ACC112 (cell line): ENCODE results near the gene GRB10.
"Not testable (repeated sequence)": the region's sequence is repeated elsewhere in the genome, so short reads cannot be mapped to it uniquely, and the experiment has no call there.

ENCODE experiments used
- H2AFZ ChIP-seq: fragments of 200-600 bp; sonication (generic); one replicate; pipeline ENCODE4 v1.6.0; 2017; ENCODE audit warnings: antibody characterized with exemption, low read length; ENCODE audit not compliant: unreplicated experiment
- H3K27ac ChIP-seq: fragments of 200-600 bp; sonication (generic); 2 replicates; pipeline ENCODE4 v1.5.1; 2014; ENCODE audit warnings: low read depth, mild to moderate bottlenecking, antibody characterized with exemption, low read length, moderate library complexity
- H3K27me3 ChIP-seq: fragments of 200-600 bp; sonication (generic); 2 replicates; pipeline ENCODE4 v1.6.1; 2014; ENCODE audit warnings: mild to moderate bottlenecking, antibody characterized with exemption, low read length, moderate library complexity, mixed read lengths; ENCODE audit not compliant: insufficient read depth
- H3K36me3 ChIP-seq: fragments of 200-600 bp; sonication (generic); 2 replicates; pipeline ENCODE4 v1.6.1; 2016; ENCODE audit warnings: mild to moderate bottlenecking, antibody characterized with exemption, low read length, moderate library complexity, mixed read lengths; ENCODE audit not compliant: insufficient read depth
- H3K4me1 ChIP-seq: fragments of 200-600 bp; sonication (generic); one replicate; pipeline ENCODE4 v1.6.1; 2016; ENCODE audit warnings: low read length, mixed read lengths; ENCODE audit not compliant: insufficient read depth, unreplicated experiment, control insufficient read depth
- H3K4me3 ChIP-seq: fragments of 200-600 bp; sonication (generic); 2 replicates; pipeline ENCODE4 v1.5.1; 2014; ENCODE audit warnings: mild to moderate bottlenecking, low read depth, low read length
- H3K79me2 ChIP-seq: fragments of 200-600 bp; sonication (generic); one replicate; pipeline ENCODE4 v1.6.0; 2016; ENCODE audit warnings: low read length; ENCODE audit not compliant: control insufficient read depth, unreplicated experiment, insufficient read depth

The GRB10 gene

GRCh38 chr7:50745336-50745735 lies 37.4 kb downstream of the GRB10 start:
- peaks cover 33% of the 10 kb centered on the region for H3K79me2 ChIP-seq
- no peak overlapping the region for H2AFZ ChIP-seq
- no peaks in the 10 kb centered on the region for H3K27me3 ChIP-seq
- no peak overlapping the region for H3K27ac ChIP-seq
- no peaks in the 10 kb centered on the region for H3K4me1 ChIP-seq
- no peak overlapping the region for H3K4me3 ChIP-seq
- H3K36me3 ChIP-seq, result peaks cover 2% of the 10 kb centered on the region; the same call in 1 of the 2 replicates

- no peak overlapping the region for H3K27ac ChIP-seq
- peaks cover 2% of the 10 kb centered on the region; the same call in 1 of the 2 replicates for H3K36me3 ChIP-seq
- no peak overlapping the region for H2AFZ ChIP-seq
- no peak overlapping the region for H3K4me3 ChIP-seq
- H3K27me3 ChIP-seq, result no peaks in the 10 kb centered on the region
- H3K79me2 ChIP-seq, result peaks cover 46% of the 10 kb centered on the region
- no peaks in the 10 kb centered on the region for H3K4me1 ChIP-seq
Observed at GRCh38 chr7:50743893-50744292, 38.8 kb downstream of the GRB10 start.

DNA sequence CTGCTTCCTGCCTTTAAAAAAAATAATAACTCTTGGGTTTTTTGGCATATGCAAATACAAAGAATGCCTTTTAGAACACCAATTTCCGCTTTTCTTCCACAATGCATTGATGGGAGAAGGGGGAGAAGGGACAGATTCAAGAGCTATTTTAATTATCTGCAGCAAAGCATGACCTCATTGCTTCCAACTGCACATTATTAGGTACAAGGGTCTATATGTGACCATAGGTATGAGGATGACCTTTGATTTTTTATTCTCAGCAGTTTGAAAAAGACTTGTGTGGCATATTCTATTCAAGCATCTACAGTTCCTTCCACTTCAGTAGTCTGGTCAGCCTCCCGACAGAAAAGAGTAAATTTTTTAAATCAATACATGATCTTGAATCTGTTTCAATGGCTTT lies 39.7 kb downstream of the GRB10 start:
- Histone ChIP-seq H3K79me2 (peaks cover 50% of the 10 kb centered on the region), H3K27me3 (no peaks in the 10 kb centered on the region), H3K4me1 (no peaks in the 10 kb centered on the region), H3K36me3 (peaks cover 2% of the 10 kb centered on the region; the same call in 1 of the 2 replicates), H3K27ac (no peak overlapping the region), H3K4me3 (no peak overlapping the region), H2AFZ (no peak overlapping the region)

GRCh38 chr7:50742401-50742800 lies 40.3 kb downstream of the GRB10 start:
- no peak overlapping the region for H3K27ac ChIP-seq
- peaks cover 51% of the 10 kb centered on the region for H3K79me2 ChIP-seq
- H3K4me3 ChIP-seq, result no peak overlapping the region
- H2AFZ ChIP-seq, result no peak overlapping the region
- no peaks in the 10 kb centered on the region for H3K4me1 ChIP-seq
- 0 out of 2 replicates have a peak, but pooled peaks cover 2% of the 10 kb centered on the region for H3K36me3 ChIP-seq
- no peaks in the 10 kb centered on the region for H3K27me3 ChIP-seq

- H3K27ac ChIP-seq, result no peak overlapping the region
- H3K79me2 ChIP-seq, result peaks cover 55% of the 10 kb centered on the region
- H3K27me3 ChIP-seq, result no peaks in the 10 kb centered on the region
- H2AFZ ChIP-seq, result no peak overlapping the region
- peaks cover 2% of the 10 kb centered on the region; the same call in 1 of the 2 replicates for H3K36me3 ChIP-seq
- no peak overlapping the region for H3K4me3 ChIP-seq
- no peaks in the 10 kb centered on the region for H3K4me1 ChIP-seq
Observed at GRCh38 chr7:50739744-50740435, 42.8 kb downstream of the GRB10 start.

GRCh38 chr7:50738932-50739331 lies 43.8 kb downstream of the GRB10 start:
- no peak overlapping the region for H2AFZ ChIP-seq
- no peaks in the 10 kb centered on the region for H3K27me3 ChIP-seq
- H3K79me2 ChIP-seq, result peaks cover 56% of the 10 kb centered on the region
- no peak overlapping the region for H3K27ac ChIP-seq
- no peak overlapping the region for H3K4me3 ChIP-seq
- H3K4me1 ChIP-seq, result no peaks in the 10 kb centered on the region
- H3K36me3 ChIP-seq, result no peaks in the 10 kb centered on the region; the same call in 1 of the 2 replicates

GRCh38 chr7:50735836-50736235 lies 46.9 kb downstream of the GRB10 start:
- not testable (repeated sequence) for H3K4me3 ChIP-seq, H3K36me3 ChIP-seq, H3K27ac ChIP-seq, H3K27me3 ChIP-seq, H2AFZ ChIP-seq
- Histone ChIP-seq H3K4me1 (peaks cover 10% of the 10 kb centered on the region), H3K79me2 (peaks cover 72% of the 10 kb centered on the region)

GRCh38 chr7:50735333-50735732 lies 47.4 kb downstream of the GRB10 start:
- Histone ChIP-seq H3K4me3 (no peak overlapping the region), H2AFZ (no peak overlapping the region), H3K27ac (no peak overlapping the region), H3K27me3 (no peaks in the 10 kb centered on the region), H3K79me2 (peaks cover 77% of the 10 kb centered on the region), H3K36me3 (peaks cover 2% of the 10 kb centered on the region; the same call in 1 of the 2 replicates), H3K4me1 (peaks cover 15% of the 10 kb centered on the region)

DNA sequence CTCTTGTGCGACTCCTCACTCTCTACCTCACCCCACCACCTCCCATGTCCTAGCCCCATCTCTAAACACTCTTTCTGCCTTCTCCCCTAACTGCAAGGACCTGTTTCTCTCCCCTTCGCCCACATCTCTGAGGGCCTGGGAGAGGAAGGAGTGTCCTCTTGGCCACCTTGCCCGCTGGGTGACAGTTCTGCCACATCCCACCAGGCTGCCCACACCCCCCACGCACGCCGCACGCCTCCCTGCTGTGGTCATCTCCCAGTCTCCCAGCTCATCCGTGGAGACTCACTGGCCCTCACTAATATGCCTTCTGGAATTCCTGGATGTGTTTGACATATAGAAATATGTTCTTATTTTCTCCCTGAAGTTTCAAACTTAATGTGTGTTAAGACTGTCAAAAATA lies 48.5 kb downstream of the GRB10 start:
- Histone ChIP-seq H3K4me1 (peaks cover 26% of the 10 kb centered on the region), H3K27me3 (no peaks in the 10 kb centered on the region), H3K4me3 (no peak overlapping the region), H3K27ac (no peak overlapping the region), H3K79me2 (peaks cover 74% of the 10 kb centered on the region), H3K36me3 (peaks cover 2% of the 10 kb centered on the region; the same call in 1 of the 2 replicates), H2AFZ (no peak overlapping the region)

GRCh38 chr7:50733552-50733951 lies 49.1 kb downstream of the GRB10 start:
- Histone ChIP-seq H3K27me3 (no peaks in the 10 kb centered on the region), H2AFZ (no peak overlapping the region), H3K27ac (no peak overlapping the region), H3K4me1 (peaks cover 28% of the 10 kb centered on the region), H3K4me3 (no peak overlapping the region), H3K79me2 (peaks cover 70% of the 10 kb centered on the region), H3K36me3 (peaks cover 2% of the 10 kb centered on the region; the same call in 1 of the 2 replicates)
